IPS-20b (cell line): Measurements from ENCODE around the gene PPP1R2C.

Source experiments
- H3K27ac ChIP-seq: one replicate; pipeline ENCODE4 v1.5.1; 2013; ENCODE audit warnings: low read length
- H3K27me3 ChIP-seq: 2 replicates; pipeline ENCODE4 v1.6.1; 2013; ENCODE audit warnings: mild to moderate bottlenecking, low read length, inconsistent platforms; ENCODE audit not compliant: insufficient read depth
- H3K36me3 ChIP-seq: 2 replicates; pipeline ENCODE4 v1.6.1; 2013; ENCODE audit warnings: low read depth, mild to moderate bottlenecking, inconsistent platforms, low read length, moderate library complexity; ENCODE audit not compliant: insufficient read depth
- H3K4me1 ChIP-seq: 2 replicates; pipeline ENCODE4 v1.6.1; 2013; ENCODE audit warnings: mild to moderate bottlenecking, control low read depth, inconsistent platforms, low read length, moderate library complexity; ENCODE audit not compliant: insufficient read depth
- H3K4me3 ChIP-seq: 2 replicates; pipeline ENCODE4 v1.5.1; 2013; ENCODE audit warnings: mild to moderate bottlenecking, low read length, inconsistent platforms
- H3K9ac ChIP-seq: 2 replicates; pipeline ENCODE4 v1.6.1; 2013; ENCODE audit warnings: low read depth, mild to moderate bottlenecking, inconsistent platforms, low read length, moderate library complexity
- H3K9me3 ChIP-seq: 2 replicates; pipeline ENCODE4 v1.6.1; 2013; ENCODE audit warnings: mild to moderate bottlenecking, low read depth, low read length, inconsistent platforms; ENCODE audit not compliant: insufficient read depth

Gene PPP1R2C

GRCh38 chrX:42783451-42783850, 5.5 kb upstream of the PPP1R2C start:
- Histone ChIP-seq H3K4me1 (no peaks in the 10 kb centered on the region), H3K4me3 (no peak overlapping the region), H3K27me3 (no peaks in the 10 kb centered on the region), H3K27ac (no peak overlapping the region), H3K9ac (no peak overlapping the region), H3K36me3 (no peaks in the 10 kb centered on the region), H3K9me3 (no peaks in the 10 kb centered on the region)

DNA sequence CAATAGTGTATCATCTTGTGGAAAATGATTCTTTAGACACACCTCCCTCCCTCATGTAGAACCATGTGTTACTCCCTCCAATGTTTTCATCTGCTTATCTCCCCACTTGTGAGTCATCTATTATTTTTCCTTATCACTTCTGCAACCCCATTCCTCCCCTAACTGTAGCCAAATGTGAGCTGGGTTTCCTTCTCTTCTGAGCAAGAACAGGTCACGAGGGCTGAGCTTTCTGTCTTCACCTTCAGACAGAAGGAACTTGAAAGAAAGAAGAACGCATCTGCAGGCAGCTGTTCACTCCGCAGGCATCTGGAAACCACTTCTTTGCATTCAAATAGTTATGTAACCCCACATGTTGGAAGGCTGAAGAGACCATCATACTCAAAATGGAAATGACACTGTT, 1.8 kb downstream of the PPP1R2C start:
- H3K27me3 ChIP-seq: no peaks in the 10 kb centered on the region
- no peaks in the 10 kb centered on the region for H3K9me3 ChIP-seq
- no peak overlapping the region for H3K9ac ChIP-seq

GRCh38 chrX:42772874-42773273, 5.1 kb downstream of the PPP1R2C start:
- H3K4me1 ChIP-seq: no peaks in the 10 kb centered on the region
- no peak overlapping the region for H3K9ac ChIP-seq
- H3K27me3 ChIP-seq: no peaks in the 10 kb centered on the region
- H3K9me3 ChIP-seq: no peaks in the 10 kb centered on the region
- no peak overlapping the region for H3K4me3 ChIP-seq
- H3K27ac ChIP-seq: no peak overlapping the region
- H3K36me3 ChIP-seq: no peaks in the 10 kb centered on the region

More for the DNA sequence above, 1.8 kb downstream of the PPP1R2C start:
- no peak overlapping the region for H3K4me3 ChIP-seq
- no peaks in the 10 kb centered on the region for H3K36me3 ChIP-seq
- no peak overlapping the region for H3K27ac ChIP-seq
- no peaks in the 10 kb centered on the region for H3K4me1 ChIP-seq

- no peaks in the 10 kb centered on the region for H3K4me1 ChIP-seq
- H3K4me3 ChIP-seq: no peak overlapping the region
- H3K9me3 ChIP-seq: no peaks in the 10 kb centered on the region
- no peak overlapping the region for H3K9ac ChIP-seq
- H3K27me3 ChIP-seq: no peaks in the 10 kb centered on the region
- H3K36me3 ChIP-seq: no peaks in the 10 kb centered on the region
- no peak overlapping the region for H3K27ac ChIP-seq
Measured at GRCh38 chrX:42771506-42772335, 6.2 kb downstream of the PPP1R2C start.

DNA sequence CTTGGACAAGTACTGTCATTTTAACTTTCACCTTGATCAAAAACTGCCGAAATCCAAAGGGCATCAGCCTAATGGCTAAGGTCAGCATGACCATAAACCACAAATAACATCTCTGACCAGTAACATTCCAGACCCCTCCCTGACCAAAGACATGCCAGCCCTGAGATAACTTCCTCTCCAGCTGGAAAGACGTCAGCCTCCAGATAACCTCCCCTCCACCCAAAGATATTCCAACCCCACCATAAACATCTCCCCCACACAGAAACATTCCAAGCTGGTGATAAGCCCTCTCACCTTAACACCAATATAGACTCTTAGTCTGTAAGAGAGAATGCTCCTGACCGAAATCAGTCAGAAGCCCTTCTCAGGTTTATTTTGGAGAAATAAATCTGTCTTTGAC, 7.4 kb downstream of the PPP1R2C start:
- Histone ChIP-seq H3K9me3 (no peaks in the 10 kb centered on the region), H3K36me3 (no peaks in the 10 kb centered on the region), H3K4me1 (no peaks in the 10 kb centered on the region), H3K27ac (no peak overlapping the region), H3K9ac (no peak overlapping the region), H3K4me3 (no peak overlapping the region), H3K27me3 (no peaks in the 10 kb centered on the region)

DNA sequence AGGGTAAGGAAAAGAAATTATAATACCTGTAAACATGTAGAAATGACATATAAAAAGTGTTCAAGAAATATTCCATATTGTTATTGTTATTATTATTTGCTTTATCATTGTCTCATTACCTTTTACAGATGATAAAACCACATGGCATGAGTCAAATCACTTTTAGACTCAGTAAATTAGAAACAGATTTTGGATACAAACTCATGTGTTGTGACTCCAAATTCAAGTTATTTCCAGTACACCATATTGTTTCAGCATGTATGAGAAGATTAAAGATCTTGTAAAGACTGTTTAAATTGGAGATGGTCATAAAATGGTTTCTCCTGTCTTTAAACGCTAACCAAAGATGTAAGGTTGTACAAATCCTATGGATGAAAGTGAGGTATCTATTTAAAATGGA, 18.1 kb downstream of the PPP1R2C start:
- no peaks in the 10 kb centered on the region for H3K4me1 ChIP-seq
- no peaks in the 10 kb centered on the region for H3K27me3 ChIP-seq
- no peak overlapping the region for H3K27ac ChIP-seq
- H3K36me3 ChIP-seq: no peaks in the 10 kb centered on the region
- no peak overlapping the region for H3K9ac ChIP-seq
- no peak overlapping the region for H3K4me3 ChIP-seq
- no peaks in the 10 kb centered on the region for H3K9me3 ChIP-seq

DNA sequence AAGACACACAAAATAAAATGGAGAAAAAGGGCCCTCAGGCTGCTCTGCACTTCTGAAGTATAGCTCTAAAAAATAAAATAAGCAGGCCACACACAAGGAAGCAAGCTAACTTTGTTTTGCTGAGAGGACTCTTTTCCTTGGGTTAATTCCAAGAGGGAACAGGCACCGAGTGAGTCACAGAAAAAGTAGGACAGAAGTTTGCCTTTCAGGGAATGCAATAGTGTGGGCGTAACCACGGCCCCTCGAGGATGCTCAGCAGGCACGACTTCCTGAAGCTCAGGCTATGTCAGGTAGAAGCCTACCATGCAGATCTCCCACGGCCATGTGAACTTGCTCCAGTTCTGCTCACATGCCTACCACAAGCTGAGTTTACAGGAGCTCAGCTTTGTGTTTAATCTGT, 22.1 kb downstream of the PPP1R2C start:
- H3K27ac ChIP-seq: no peak overlapping the region
- H3K27me3 ChIP-seq: no peaks in the 10 kb centered on the region
- H3K4me1 ChIP-seq: no peaks in the 10 kb centered on the region
- no peak overlapping the region for H3K9ac ChIP-seq
- no peak overlapping the region for H3K4me3 ChIP-seq
- H3K9me3 ChIP-seq: no peaks in the 10 kb centered on the region
- no peaks in the 10 kb centered on the region for H3K36me3 ChIP-seq

DNA sequence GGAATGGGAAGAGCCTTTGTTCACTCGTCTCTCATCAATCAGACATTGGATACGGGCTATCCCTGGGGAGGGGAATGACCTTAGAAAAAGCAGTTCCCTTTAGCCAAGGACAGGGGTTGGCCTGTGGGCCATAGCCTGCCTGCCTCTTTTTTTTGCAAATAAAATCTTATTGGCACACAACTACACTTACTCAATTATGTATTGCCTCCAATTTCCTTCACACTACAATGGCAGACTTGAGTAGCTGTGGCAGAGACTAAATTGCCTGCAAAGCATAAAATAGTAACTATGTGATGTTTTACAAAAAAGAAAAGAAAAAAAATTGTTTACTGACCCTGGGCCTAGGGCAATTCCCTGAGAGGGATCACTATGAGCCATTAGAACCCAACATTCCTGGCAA, 23.4 kb downstream of the PPP1R2C start:
- Histone ChIP-seq H3K27me3 (no peaks in the 10 kb centered on the region), H3K27ac (no peak overlapping the region)

GRCh38 chrX:42754115-42754514, 23.8 kb downstream of the PPP1R2C start:
- Histone ChIP-seq H3K27me3 (no peaks in the 10 kb centered on the region), H3K4me1 (no peaks in the 10 kb centered on the region), H3K27ac (no peak overlapping the region), H3K9ac (no peak overlapping the region), H3K36me3 (no peaks in the 10 kb centered on the region), H3K9me3 (no peaks in the 10 kb centered on the region), H3K4me3 (no peak overlapping the region)

More for the DNA sequence above, 23.4 kb downstream of the PPP1R2C start:
- no peak overlapping the region for H3K9ac ChIP-seq
- H3K4me1 ChIP-seq: no peaks in the 10 kb centered on the region
- H3K36me3 ChIP-seq: no peaks in the 10 kb centered on the region
- H3K4me3 ChIP-seq: no peak overlapping the region
- H3K9me3 ChIP-seq: no peaks in the 10 kb centered on the region

- Histone ChIP-seq H3K36me3 (no peaks in the 10 kb centered on the region), H3K9me3 (no peaks in the 10 kb centered on the region), H3K4me1 (no peaks in the 10 kb centered on the region), H3K27ac (no peak overlapping the region), H3K4me3 (no peak overlapping the region), H3K27me3 (no peaks in the 10 kb centered on the region), H3K9ac (no peak overlapping the region)
Measured at GRCh38 chrX:42752730-42753129, 25.2 kb downstream of the PPP1R2C start.

GRCh38 chrX:42751573-42751972, 26.4 kb downstream of the PPP1R2C start:
- no peaks in the 10 kb centered on the region for H3K36me3 ChIP-seq
- no peaks in the 10 kb centered on the region for H3K4me1 ChIP-seq
- H3K27ac ChIP-seq: no peak overlapping the region
- H3K9ac ChIP-seq: no peak overlapping the region
- no peak overlapping the region for H3K4me3 ChIP-seq
- H3K9me3 ChIP-seq: no peaks in the 10 kb centered on the region
- H3K27me3 ChIP-seq: no peaks in the 10 kb centered on the region

DNA sequence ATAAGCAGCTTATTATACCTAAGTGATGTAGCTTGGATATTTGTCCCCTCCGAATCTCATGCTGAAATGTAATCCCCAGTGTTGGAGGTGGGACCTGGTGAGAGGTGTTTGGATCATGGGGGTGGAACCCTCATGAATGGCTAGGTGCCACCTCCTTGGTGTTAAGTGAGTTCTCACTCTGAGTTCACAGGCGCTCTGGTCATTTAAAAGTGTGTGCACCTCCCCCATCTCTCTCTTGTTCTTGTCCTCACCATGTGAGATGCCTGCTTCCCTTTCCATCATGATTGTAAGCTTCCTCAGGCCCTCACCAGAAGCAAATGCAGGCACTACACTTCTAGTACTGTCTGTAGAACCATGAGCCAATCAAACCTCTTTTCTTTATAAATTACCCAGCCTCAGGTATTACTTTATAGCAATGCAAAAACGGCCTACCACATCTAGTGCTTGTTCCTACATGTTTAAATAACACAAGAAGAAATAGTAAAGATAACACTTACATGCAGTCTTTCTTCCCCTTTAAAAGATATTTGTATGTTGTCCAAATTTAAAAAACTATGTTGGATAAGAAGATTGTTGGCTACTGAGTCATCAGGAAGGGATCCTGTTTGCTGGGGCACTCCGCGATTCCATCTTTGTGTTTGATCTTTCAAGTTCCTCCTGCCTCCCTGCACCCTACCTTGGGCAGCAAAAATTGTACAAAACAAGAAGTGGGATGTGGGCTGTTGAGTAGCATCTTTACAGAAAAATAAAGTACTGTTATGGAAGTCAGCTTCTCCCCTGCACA, 29.7 kb downstream of the PPP1R2C start:
- Histone ChIP-seq H3K4me1 (no peaks in the 10 kb centered on the region), H3K27ac (no peak overlapping the region), H3K9me3 (no peaks in the 10 kb centered on the region), H3K4me3 (no peak overlapping the region), H3K36me3 (no peaks in the 10 kb centered on the region), H3K27me3 (no peaks in the 10 kb centered on the region), H3K9ac (no peak overlapping the region)
